ENCODE data around the gene CHMP2A.
"Not testable (repeated sequence)": the region's sequence is repeated elsewhere in the genome, so short reads cannot be mapped to it uniquely, and the experiment has no call there.

Gene CHMP2A

DNA sequence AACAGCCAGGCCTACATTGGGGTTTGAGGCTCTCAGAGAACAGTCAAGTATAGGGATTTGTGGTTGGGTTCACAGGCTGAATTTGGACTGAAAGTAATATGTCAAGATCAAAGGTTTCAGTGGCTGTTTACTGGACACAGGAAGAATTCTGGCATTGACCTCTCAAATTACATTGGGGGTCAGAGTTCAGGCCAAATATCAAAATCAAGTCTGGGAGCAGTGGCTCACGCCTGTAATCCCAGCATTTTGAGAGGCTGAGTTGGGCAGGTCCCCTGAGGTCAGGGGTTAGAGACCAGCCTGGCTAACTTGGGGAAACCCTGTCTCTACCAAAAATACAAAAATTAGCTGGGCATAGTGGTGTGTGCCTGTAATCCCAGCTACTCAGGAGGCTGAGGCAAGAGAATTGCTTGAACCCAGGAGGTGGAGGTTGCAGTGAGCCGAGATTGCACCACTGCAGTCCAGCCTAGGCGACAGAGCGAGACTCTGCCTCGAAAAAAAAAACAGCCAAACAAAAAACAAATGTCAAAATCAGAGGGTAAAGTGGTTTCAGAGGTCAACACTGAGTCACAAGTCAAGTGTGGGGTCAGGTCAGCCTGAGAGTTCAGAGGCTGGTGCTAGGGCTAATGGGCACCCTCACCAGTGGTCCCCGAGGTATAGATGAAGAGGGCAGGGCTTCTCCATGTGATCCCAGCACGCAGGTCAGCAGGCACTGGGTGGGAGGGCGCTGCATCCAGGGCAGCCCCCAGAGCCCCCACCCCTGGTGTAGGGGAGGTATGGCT lies 44.6 kb downstream of the CHMP2A start:
- DNase-seq: no peak

DNA sequence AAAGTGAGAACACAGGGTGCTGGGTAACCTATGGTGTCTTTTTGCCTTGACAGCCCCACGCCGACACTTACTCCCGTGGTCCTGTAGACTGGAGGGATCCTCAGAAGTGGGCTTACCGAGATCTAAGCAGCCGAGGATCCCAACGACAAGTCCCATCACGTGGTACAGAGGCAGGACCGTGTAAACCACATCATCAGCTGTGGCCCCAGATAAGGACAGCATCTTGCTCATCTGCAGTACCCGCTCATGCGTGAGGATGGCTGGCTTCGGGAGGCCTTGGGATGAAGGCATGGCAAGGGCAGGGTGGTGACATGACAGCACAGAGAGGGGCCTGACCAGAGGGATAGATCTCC lies 45.2 kb downstream of the CHMP2A start:
- no peak for DNase-seq

DNA sequence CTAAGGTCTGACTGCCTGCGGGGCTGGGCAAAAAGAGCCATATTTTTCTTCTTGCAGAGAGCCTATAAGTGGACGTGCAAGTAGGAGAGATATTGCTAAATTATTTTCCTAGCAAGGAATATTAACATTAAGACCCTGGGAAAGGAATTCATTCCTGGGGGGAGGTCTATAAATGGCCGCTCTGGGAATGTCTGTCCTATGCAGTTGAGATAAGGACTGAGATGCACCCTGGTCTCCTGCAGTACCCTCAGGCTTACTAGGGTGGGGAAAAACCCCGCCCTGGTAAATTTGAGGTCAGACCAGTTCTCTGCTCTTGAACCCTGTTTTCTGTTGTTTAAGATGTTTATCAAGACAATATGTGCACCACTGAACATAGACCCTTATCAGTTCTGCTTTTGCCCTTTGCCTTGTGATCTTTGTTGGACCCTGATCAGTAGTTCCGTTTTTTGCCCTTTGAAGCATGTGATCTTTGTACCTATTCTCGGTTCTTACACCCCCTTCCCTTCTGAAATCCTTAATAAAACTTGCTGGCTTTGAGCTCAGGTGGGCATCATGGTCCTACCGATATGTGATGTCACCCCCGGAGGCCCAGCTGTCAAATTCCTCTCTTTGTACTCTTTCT lies 47.2 kb downstream of the CHMP2A start:
- DNase-seq: not testable (repeated sequence)
